Aorta (tissue), 5 donors: ENCODE results near the gene GNB1. TPM values are rescaled to one million over a fixed set of nuclear protein-coding genes. Genes with fewer than 3 reads are reported as not detected.
A peak's percentile ranks its signal among the peaks of the same experiment; 100 is the strongest.

Experiments
- ATAC-seq: fragments of 200-7000 bp; cut with Tn5 transposase; one replicate; pipeline ENCODE4 v1.9.1; 2022; ENCODE audit warnings: moderate library complexity; ENCODE audit not compliant: low FRiP score
- DNase-seq, 2 donors: peaks; one replicate each; pipeline ENCODE4 v3.0.0-alpha.2; 2020
- H3K27ac ChIP-seq, 2 donors: one replicate each; pipeline ENCODE4 v1.5.1; 2013; ENCODE audit warnings: low read length in 2 of 2, mild to moderate bottlenecking in 2 of 2, moderate library complexity in 2 of 2, control low read depth in 1 of 2, inconsistent platforms in 1 of 2, low read depth in 1 of 2
- H3K27me3 ChIP-seq, 2 donors: one replicate each; pipeline ENCODE4 v1.6.1; 2013; ENCODE audit warnings: control low read depth in 1 of 2, low read length in 1 of 2, mild to moderate bottlenecking in 1 of 2, moderate library complexity in 1 of 2; ENCODE audit not compliant: insufficient read depth in 2 of 2, control insufficient read depth in 1 of 2
- H3K36me3 ChIP-seq, 2 donors: one replicate each; pipeline ENCODE4 v1.6.1; 2013; ENCODE audit warnings: control low read depth in 1 of 2, low read length in 1 of 2, mild to moderate bottlenecking in 1 of 2; ENCODE audit not compliant: insufficient read depth in 2 of 2, control insufficient read depth in 1 of 2
- H3K4me1 ChIP-seq, 2 donors: one replicate each; pipeline ENCODE4 v1.6.1; 2013; ENCODE audit warnings: low read length in 2 of 2, control low read depth in 1 of 2, mild to moderate bottlenecking in 1 of 2, moderate library complexity in 1 of 2; ENCODE audit not compliant: insufficient read depth in 2 of 2, control insufficient read depth in 1 of 2
- H3K4me3 ChIP-seq, 2 donors: one replicate each; pipeline ENCODE4 v1.5.1; 2013; ENCODE audit warnings: low read length in 2 of 2, control low read depth in 1 of 2, mild to moderate bottlenecking in 1 of 2
- H3K9me3 ChIP-seq: one replicate; pipeline ENCODE4 v1.6.1; 2013; ENCODE audit warnings: mild to moderate bottlenecking, low read length; ENCODE audit not compliant: control insufficient read depth
- WGBS, 2 donors: extraction: QIAGEN DNeasy Blood & Tissue Kit; methylation state at CpG; one replicate each; pipeline ENCODE4 v1.1.7; 2013; 5-methylcytosine and 5-hydroxymethylcytosine counted together
- intact Hi-C, 2 donors: fragments of 100-400 bp; cut with DNase I; formaldehyde crosslinking; loops; one replicate each; pipeline versions ENCODE4 v1.14.2 to v1.15.0; 2022
- polyA plus RNA-seq, 2 donors: library from polyadenylated mRNA; stranded (reverse); fragments of 200-250 nt; gene quantifications; one replicate each; pipeline ENCODE4 v1.2.3, GENCODE V29; 2013
- total RNA-seq, 2 donors: library from RNA; stranded (reverse); fragmentation: NEBNext Ultra II Directional; extraction: Animal tissue kit (Norgen Biotek cat#: 25700); gene quantifications; one replicate each; pipeline ENCODE4 v1.2.1, GENCODE V29; 2021
- donor health status: healthy with polysubstance abuse.
- donor health status: Bipolar disorder and iron deficiency.
- donor health status: DM: no; HTN: no; CAD: no.
- donor health status: DM: no; HTN: no; CAD: no.
- donor health status: DM: yes; HTN: yes; CAD: no.

Gene GNB1
- total and polyA plus RNA-seq, 4 donors: 142 to 312 (median 248) TPM

- H3K9me3 ChIP-seq: no peaks in the 10 kb centered on the region
- H3K4me3 ChIP-seq: no peak overlapping the region
- DNase-seq: peak in 1 of 2 donors; percentile 42
- H3K27me3 ChIP-seq: no peaks in the 10 kb centered on the region
- no peaks in the 10 kb centered on the region for H3K4me1 ChIP-seq
- H3K27ac ChIP-seq: no peak overlapping the region
- no peaks in the 10 kb centered on the region for H3K36me3 ChIP-seq
- ATAC-seq: no peak
- 82 to 86% methylated on average over 38 of the region's 38 CpGs for WGBS, 2 donors
- intact Hi-C loops: no loop called here
Observed at GRCh38 chr1:1929639-1930545, 39.0 kb upstream of the GNB1 start.

GRCh38 chr1:1929102-1929638 lies 38.3 kb upstream of the GNB1 start:
- no peaks in the 10 kb centered on the region for H3K9me3 ChIP-seq
- ATAC-seq (no peak), DNase-seq (no peak)
- no peaks in the 10 kb centered on the region for H3K36me3 ChIP-seq
- no peaks in the 10 kb centered on the region for H3K4me1 ChIP-seq
- 71 to 72% methylated on average over 9 to 10 of the region's 10 CpGs for WGBS, 2 donors
- intact Hi-C loops: no loop called here
- H3K27me3 ChIP-seq: no peaks in the 10 kb centered on the region
- no peak overlapping the region for H3K4me3 ChIP-seq
- no peak overlapping the region for H3K27ac ChIP-seq

- Histone ChIP-seq H3K27me3 (no peaks in the 10 kb centered on the region), H3K36me3 (no peaks in the 10 kb centered on the region), H3K27ac (no peak overlapping the region), H3K9me3 (no peaks in the 10 kb centered on the region), H3K4me3 (no peak overlapping the region), H3K4me1 (no peaks in the 10 kb centered on the region)
- 68% methylated on average over 29 to 33 of the region's 34 CpGs for WGBS, 2 donors
- DNase-seq: peak; percentile 39 to 68
- intact Hi-C loops: no loop called here
- no peak for ATAC-seq
Observed at GRCh38 chr1:1928231-1929101, 37.6 kb upstream of the GNB1 start.

GRCh38 chr1:1927751-1928150 lies 36.9 kb upstream of the GNB1 start:
- no peaks in the 10 kb centered on the region for H3K27me3 ChIP-seq
- H3K9me3 ChIP-seq: no peaks in the 10 kb centered on the region
- H3K4me3 ChIP-seq: no peak overlapping the region
- no peak overlapping the region for H3K27ac ChIP-seq
- DNase-seq (peak; percentile 26 to 71), ATAC-seq (no peak)
- intact Hi-C loops: no loop called here
- 76 to 79% methylated on average over 25 of the region's 25 CpGs for WGBS, 2 donors
- no peaks in the 10 kb centered on the region for H3K36me3 ChIP-seq
- no peaks in the 10 kb centered on the region for H3K4me1 ChIP-seq

GRCh38 chr1:1926886-1927660 lies 36.2 kb upstream of the GNB1 start:
- Histone ChIP-seq H3K36me3 (no peaks in the 10 kb centered on the region), H3K27ac (no peak overlapping the region), H3K4me3 (no peak overlapping the region), H3K9me3 (no peaks in the 10 kb centered on the region), H3K4me1 (no peaks in the 10 kb centered on the region), H3K27me3 (no peaks in the 10 kb centered on the region)
- DNase-seq (peak; percentile 39 to 73), ATAC-seq (no peak)
- intact Hi-C loops: no loop called here
- WGBS, 2 donors: 84 to 85% methylated on average over 21 of the region's 21 CpGs

- no peaks in the 10 kb centered on the region for H3K4me1 ChIP-seq
- no peaks in the 10 kb centered on the region for H3K27me3 ChIP-seq
- no peak overlapping the region for H3K27ac ChIP-seq
- H3K9me3 ChIP-seq: no peaks in the 10 kb centered on the region
- DNase-seq (peak; percentile 35 to 73), ATAC-seq (no peak)
- WGBS, 2 donors: 84 to 85% methylated on average over 26 of the region's 26 CpGs
- H3K4me3 ChIP-seq: no peak overlapping the region
- intact Hi-C loops: no loop called here
- H3K36me3 ChIP-seq: no peaks in the 10 kb centered on the region
Observed at GRCh38 chr1:1926346-1926811, 35.5 kb upstream of the GNB1 start.

GRCh38 chr1:1925437-1926345 lies 34.8 kb upstream of the GNB1 start:
- no peaks in the 10 kb centered on the region for H3K27me3 ChIP-seq
- 78 to 81% methylated on average over 27 of the region's 27 CpGs for WGBS, 2 donors
- ATAC-seq (no peak), DNase-seq (peak in 1 of 2 donors; percentile 71)
- intact Hi-C loops: no loop called here
- no peaks in the 10 kb centered on the region for H3K36me3 ChIP-seq
- H3K4me1 ChIP-seq: no peaks in the 10 kb centered on the region
- no peak overlapping the region for H3K4me3 ChIP-seq
- H3K9me3 ChIP-seq: no peaks in the 10 kb centered on the region
- no peak overlapping the region for H3K27ac ChIP-seq
